GM12891 (cell line): ENCODE results near the gene ITM2B.

Source experiments
- POLR2A ChIP-seq: IDR thresholded peaks from 2 replicates; pipeline ENCODE4 v1.6.1; 2011; ENCODE audit warnings: low read depth, low read length, control low read depth
- POLR2AphosphoS5 ChIP-seq: IDR thresholded peaks from 2 replicates; pipeline ENCODE4 v1.6.1; 2011; ENCODE audit warnings: low read depth, low read length, control low read depth
- POU2F2 ChIP-seq: IDR thresholded peaks from 2 replicates; pipeline ENCODE4 v1.6.1; 2011; ENCODE audit warnings: low read depth, mild to moderate bottlenecking, control low read depth, low read length, moderate library complexity
- SPI1 ChIP-seq: IDR thresholded peaks from 2 replicates; pipeline ENCODE4 v1.6.1; 2011; ENCODE audit warnings: low read depth, low read length, control low read depth
- TAF1 ChIP-seq: IDR thresholded peaks from 2 replicates; pipeline ENCODE4 v1.6.1; 2011; ENCODE audit warnings: low read depth, low read length, control low read depth

GRCh38 chr13:48260970-48261369 lies 28.0 kb downstream of the ITM2B start:
- TF ChIP-seq POLR2A (no peak), POLR2AphosphoS5 (no peak), SPI1 (no peak), POU2F2 (no peak), TAF1 (no peak)
